K562 (cell line): ENCODE data around the gene DLGAP5. TPM values are rescaled to one million over a fixed set of nuclear protein-coding genes. Genes with fewer than 3 reads are reported as not detected.

ENCODE experiments used
- ATAC-seq: fragments of 200-7000 bp; cut with Tn5 transposase; 3 replicates; pipeline ENCODE4 v1.9.1; 2020; ENCODE audit warnings: moderate library complexity
- BruUV-seq: library from RNA; stranded (reverse); fragments of 400-500 nt; replicated peaks from 2 replicates; lab custom pipeline; 2021; lab: Mats Ljungman, UMichigan
- CTCF ChIA-PET: fragments of 300-600 bp; formaldehyde crosslinking; extraction: SDS; loops from one replicate; lab custom pipeline; 2021; ENCODE audit warnings: low intra/inter-chr PET ratio; lab: Yijun Ruan, JAX
- POLR2A ChIA-PET: fragments of 300-600, 350-650 bp; sonication (Branson Sonifier 250); formaldehyde crosslinking; extraction: SDS; loops from one replicate; lab custom pipeline; 2021; ENCODE audit warnings: antibody characterized with exemption, inconsistent platforms; lab: Yijun Ruan, JAX
- DNase-seq, 4 experiments: peaks; one replicate each; pipeline versions ENCODE4 v3.0.0 to v3.0.0-alpha.2; 2011 to 2018; ENCODE audit warnings: low spot score in 3 of 4, mixed read lengths in 3 of 4; ENCODE audit errors: extremely low read depth in 1 of 4
- FAIRE-seq: peaks from 2 replicates; lab custom pipeline; 2011; peaks lifted over from hg19 to GRCh38; lab: Jason Lieb, UNC
- H2AFZ ChIP-seq: 2 replicates; pipeline ENCODE4 v1.6.0; 2011; ENCODE audit warnings: low read depth, low read length, control low read depth, inconsistent platforms
- H3K27ac ChIP-seq: fragments of 200-600 bp; 3 replicates; pipeline ENCODE4 v1.8.0; 2011; ENCODE audit warnings: low read depth, mild to moderate bottlenecking, control low read depth, inconsistent platforms, low read length, moderate library complexity, mixed read lengths; ENCODE audit errors: extremely low read depth
- H3K27me3 ChIP-seq, 2 experiments: fragments of 300-600 bp in 1 of 2; 2 replicates in 1 of 2; 3 replicates in 1 of 2; pipeline versions ENCODE4 v1.6.0 to v1.8.0; 2011; ENCODE audit warnings: inconsistent platforms in 2 of 2, low read length in 2 of 2, mild to moderate bottlenecking in 1 of 2, mixed read lengths in 1 of 2, moderate library complexity in 1 of 2; ENCODE audit not compliant: control insufficient read depth in 2 of 2, insufficient read depth in 2 of 2
- H3K36me3 ChIP-seq: fragments of 300-600 bp; 3 replicates; pipeline ENCODE4 v1.8.0; 2011; ENCODE audit warnings: mild to moderate bottlenecking, low read length, inconsistent platforms; ENCODE audit not compliant: control insufficient read depth, insufficient read depth
- H3K4me1 ChIP-seq, 2 experiments: fragments of 200-600 bp in 1 of 2; replicated peaks in 1 of 2; 2 replicates in 1 of 2; 3 replicates in 1 of 2; pipeline versions ENCODE4 v1.5.1 to v1.8.0; 2011; ENCODE audit warnings: inconsistent platforms in 2 of 2, low read length in 2 of 2, mild to moderate bottlenecking in 1 of 2, mixed read lengths in 1 of 2, moderate library complexity in 1 of 2; ENCODE audit not compliant: control insufficient read depth in 2 of 2, insufficient read depth in 2 of 2
- H3K4me2 ChIP-seq: 2 replicates; pipeline ENCODE4 v1.6.1; 2011; ENCODE audit warnings: low read length, control low read depth, inconsistent platforms, mixed read lengths; ENCODE audit not compliant: insufficient read depth
- H3K4me3 ChIP-seq: fragments of 200-600 bp; sonication (generic), shearing (Covaris generic); 2 replicates; pipeline ENCODE4 v1.5.1; 2016; ENCODE audit warnings: control low read depth, inconsistent platforms
- H3K79me2 ChIP-seq: fragments of 200-600 bp; 3 replicates; pipeline ENCODE4 v1.8.0; 2011; ENCODE audit warnings: low read length, inconsistent platforms; ENCODE audit not compliant: control insufficient read depth, insufficient read depth
- H3K9ac ChIP-seq, 2 experiments: 2 replicates each; pipeline versions ENCODE4 v1.6.0 to v1.6.1; 2011; ENCODE audit warnings: low read depth in 2 of 2, low read length in 2 of 2, control low read depth in 1 of 2, inconsistent platforms in 1 of 2, mild to moderate bottlenecking in 1 of 2, mixed read lengths in 1 of 2; ENCODE audit not compliant: insufficient read depth in 1 of 2
- H3K9me1 ChIP-seq: one replicate; pipeline ENCODE4 v1.6.0; 2011; ENCODE audit warnings: inconsistent platforms, mild to moderate bottlenecking, low read length, moderate library complexity; ENCODE audit not compliant: control insufficient read depth, insufficient read depth
- H3K9me3 ChIP-seq: replicated peaks from 2 replicates; pipeline ENCODE4 v1.5.1; 2011; ENCODE audit warnings: low read depth, low read length, inconsistent platforms; ENCODE audit not compliant: control insufficient read depth, insufficient read depth
- H4K20me1 ChIP-seq: replicated peaks from 2 replicates; pipeline ENCODE4 v1.6.1; 2011; ENCODE audit warnings: low read length, inconsistent platforms, mixed read lengths; ENCODE audit not compliant: control insufficient read depth, insufficient read depth
- CHD2 ChIP-seq: IDR thresholded peaks from 2 replicates; pipeline ENCODE4 v1.6.1; 2011; ENCODE audit warnings: low read depth, low read length
- CHD4 ChIP-seq: fragments of 200-600 bp; sonication (generic); IDR thresholded peaks from 3 replicates; pipeline ENCODE4 v1.6.1; 2012; ENCODE audit warnings: low read depth, mild to moderate bottlenecking, mixed read lengths, low read length, inconsistent platforms; ENCODE audit not compliant: insufficient read depth, insufficient replicate concordance, poor library complexity, severe bottlenecking
- CSDE1 ChIP-seq, 2 experiments: fragments of 450-650 bp; IDR thresholded peaks; 2 replicates each; pipeline ENCODE4 v1.6.1; 2016; ENCODE audit warnings: mild to moderate bottlenecking in 1 of 2
- DIDO1 ChIP-seq: fragments of 450-650 bp; IDR thresholded peaks from 2 replicates; pipeline ENCODE4 v1.6.1; 2016; ENCODE audit warnings: low read depth, missing biosample characterization, missing genetic modification characterization
- HNRNPL ChIP-seq: fragments of 200-400 bp; formaldehyde crosslinking; IDR thresholded peaks from 2 replicates; pipeline ENCODE4 v1.6.1; 2017; ENCODE audit warnings: low read depth, mild to moderate bottlenecking, low read length
- JUNB ChIP-seq: fragments of 450-650 bp; formaldehyde crosslinking; conservative IDR thresholded peaks from 2 replicates; pipeline ENCODE4 v1.4.0; 2020; ENCODE audit warnings: mild to moderate bottlenecking
- LEF1 ChIP-seq: fragments of 450-650 bp; IDR thresholded peaks from 2 replicates; pipeline ENCODE4 v1.6.1; 2016; ENCODE audit warnings: mild to moderate bottlenecking
- NFIX ChIP-seq: fragments of 250-450 bp; sonication (Bioruptor Pico); IDR thresholded peaks from 2 replicates; pipeline ENCODE4 v1.4.0; 2020; ENCODE audit warnings: low read depth, mild to moderate bottlenecking, moderate library complexity
- SIX5 ChIP-seq, 2 experiments: IDR thresholded peaks; 2 replicates each; pipeline ENCODE4 v1.6.1; 2011; ENCODE audit warnings: low read length in 2 of 2, borderline replicate concordance in 1 of 2, low read depth in 1 of 2, mild to moderate bottlenecking in 1 of 2, moderate library complexity in 1 of 2; ENCODE audit not compliant: insufficient read depth in 1 of 2
- TAF7 ChIP-seq: fragments of 450-650 bp; IDR thresholded peaks from 2 replicates; pipeline ENCODE4 v1.6.1; 2016; ENCODE audit warnings: missing genetic modification characterization, missing compliant biosample characterization
- TCFL5 ChIP-seq: fragments of 250-450 bp; sonication (Bioruptor Pico); conservative IDR thresholded peaks from 2 replicates; pipeline ENCODE4 v1.6.1; 2021; ENCODE audit warnings: mild to moderate bottlenecking, moderate library complexity, matching md5 sums
- ZKSCAN1 ChIP-seq: fragments of 150-350 bp; IDR thresholded peaks from 2 replicates; pipeline ENCODE4 v1.6.1; 2016; ENCODE audit warnings: low read depth, low read length
- WGBS: fragments of 100-300 bp; shearing (Covaris generic); methylation state at CpG from one replicate; pipeline ENCODE4 v1.1.6; 2016; ENCODE audit warnings: low coverage, mixed read lengths; ENCODE audit not compliant: insufficient coverage; ENCODE audit errors: missing lambda C conversion rate; 5-methylcytosine and 5-hydroxymethylcytosine counted together
- in situ Hi-C: fragments of 300-500 bp; cut with MboI; formaldehyde crosslinking; loops from 4 replicates; pipeline ENCODE4 v1.15.0; 2018; ENCODE audit warnings: inconsistent platforms, mixed read lengths
- intact Hi-C: fragments of 100-400 bp; cut with micrococcal nuclease; formaldehyde crosslinking; loops from 2 replicates; pipeline ENCODE4 v1.14.2; 2022
- polyA plus RNA-seq, 8 experiments: library from polyadenylated mRNA; depleted of rRNA in 4 of 8; stranded (reverse) in 5 of 8; unstranded in 3 of 8; fragments of >200 nt; fragmentation: Nextera tagmentation in 2 of 8; fragmentation: Illumina TruSeq in 1 of 8; extraction: Ambion mirVana in 2 of 8; extraction: Trizol in 1 of 8; gene quantifications; 2 replicates each; pipeline versions ENCODE4 v1.2.1 to v1.2.3, GENCODE V29; 2011 to 2014; ENCODE audit warnings: inconsistent platforms in 1 of 8, missing spikeins in 1 of 8
- total RNA-seq, 7 experiments: library from RNA; depleted of rRNA in 6 of 7; stranded (reverse); fragments of >200 nt in 6 of 7; fragmentation: Illumina TruSeq in 2 of 7; extraction: Trizol in 2 of 7; gene quantifications; 2 replicates each; pipeline versions ENCODE4 v1.2.1 to v1.2.3, GENCODE V29; 2011 to 2021; ENCODE audit warnings: low replicate concordance in 1 of 7
- TF ChIP-seq, protein P1 (sequence below): sonication (generic); formaldehyde crosslinking; IDR thresholded peaks from 2 replicates; pipeline ENCODE4 v1.8.0; 2022; ENCODE audit warnings: mild to moderate bottlenecking, missing genetic modification reagents, borderline replicate concordance
- TF ChIP-seq, protein P2 (sequence below), 2 experiments: IDR thresholded peaks; 2 replicates each; pipeline ENCODE4 v1.6.1; 2012; ENCODE audit warnings: improper control_type of control experiment in 2 of 2, low read depth in 2 of 2, low read length in 2 of 2, borderline replicate concordance in 1 of 2
- TF ChIP-seq, protein P3 (sequence below): fragments of 450-650 bp; IDR thresholded peaks from 2 replicates; pipeline ENCODE4 v1.6.1; 2018; ENCODE audit warnings: mild to moderate bottlenecking, low read depth; ENCODE audit not compliant: partially characterized antibody

The DLGAP5 gene
- total and polyA plus RNA-seq, 9 of the 15 experiments (the other 6 are each of a cell fraction or from before 2014, with no cell fraction given): 39.1 to 80.0 (median 59.9) TPM

DNA sequence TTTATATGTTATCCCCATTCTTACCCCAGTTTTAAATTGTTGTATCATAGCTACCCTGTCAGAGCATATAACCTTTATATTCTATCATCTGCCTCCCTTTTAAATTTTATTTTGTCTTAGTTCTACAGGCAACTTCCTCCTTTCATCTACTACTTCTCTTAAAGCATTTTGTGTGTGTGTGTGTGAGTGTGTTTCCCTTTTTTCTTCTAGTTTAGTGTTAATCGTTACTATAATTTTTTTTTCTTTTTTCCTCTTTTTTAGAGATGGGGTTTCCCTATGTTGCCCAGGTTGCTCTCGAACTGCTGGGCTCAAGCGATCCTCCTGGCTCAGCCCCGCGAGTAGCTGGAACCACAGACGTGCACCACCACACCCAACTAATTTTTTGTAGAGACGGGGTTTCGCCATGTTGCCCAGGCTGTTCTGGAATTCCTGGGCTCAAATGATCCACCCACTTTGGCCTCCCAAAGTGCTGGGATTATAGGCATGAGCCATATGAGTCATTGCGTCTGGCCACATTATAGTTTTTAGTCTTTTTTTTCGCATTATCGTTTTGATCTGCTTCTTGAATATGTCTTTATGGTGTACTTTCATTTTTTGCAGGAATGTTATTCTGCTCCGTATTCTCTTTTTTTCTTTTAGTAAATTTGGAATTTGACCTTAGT, 46.8 kb upstream of the DLGAP5 start (continued):
- no peak for TF ChIP-seq HNRNPL
- TF ChIP-seq, protein P1, sequence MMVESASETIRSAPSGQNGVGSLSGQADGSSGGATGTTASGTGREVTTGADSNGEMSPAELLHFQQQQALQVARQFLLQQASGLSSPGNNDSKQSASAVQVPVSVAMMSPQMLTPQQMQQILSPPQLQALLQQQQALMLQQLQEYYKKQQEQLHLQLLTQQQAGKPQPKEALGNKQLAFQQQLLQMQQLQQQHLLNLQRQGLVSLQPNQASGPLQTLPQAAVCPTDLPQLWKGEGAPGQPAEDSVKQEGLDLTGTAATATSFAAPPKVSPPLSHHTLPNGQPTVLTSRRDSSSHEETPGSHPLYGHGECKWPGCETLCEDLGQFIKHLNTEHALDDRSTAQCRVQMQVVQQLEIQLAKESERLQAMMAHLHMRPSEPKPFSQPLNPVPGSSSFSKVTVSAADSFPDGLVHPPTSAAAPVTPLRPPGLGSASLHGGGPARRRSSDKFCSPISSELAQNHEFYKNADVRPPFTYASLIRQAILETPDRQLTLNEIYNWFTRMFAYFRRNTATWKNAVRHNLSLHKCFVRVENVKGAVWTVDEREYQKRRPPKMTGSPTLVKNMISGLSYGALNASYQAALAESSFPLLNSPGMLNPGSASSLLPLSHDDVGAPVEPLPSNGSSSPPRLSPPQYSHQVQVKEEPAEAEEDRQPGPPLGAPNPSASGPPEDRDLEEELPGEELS (CRISPR knock-in tag): no peak
- TF ChIP-seq TAF7 (tag): no peak
- TF ChIP-seq NFIX (CRISPR knock-in tag): no peak
- TF ChIP-seq TCFL5 (CRISPR knock-in tag): no peak

DNA sequence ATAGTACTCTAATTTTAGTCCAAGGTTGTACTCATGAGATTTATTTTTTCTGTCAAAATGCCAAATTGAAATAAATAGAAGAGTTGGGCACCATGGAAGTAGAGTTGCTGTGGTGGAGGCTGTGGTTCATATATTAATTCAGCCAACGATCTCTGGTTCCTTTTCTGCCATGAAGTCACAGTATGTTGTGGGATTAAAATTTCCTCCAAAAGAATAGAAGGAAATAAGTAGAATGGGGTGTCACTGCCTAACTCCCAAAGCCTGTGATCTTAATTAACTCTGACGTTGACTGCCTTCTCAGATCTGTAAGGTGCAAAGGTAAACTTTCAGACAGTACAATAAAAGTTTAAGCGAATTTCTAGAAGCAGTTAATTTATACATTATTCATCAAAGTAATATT, 42.2 kb upstream of the DLGAP5 start:
- Histone ChIP-seq H2AFZ (no peak overlapping the region), H3K27ac (no peak overlapping the region), H3K9ac (no peak overlapping the region), H3K4me3 (no peak overlapping the region), H3K9me3 (no peaks in the 10 kb centered on the region), H3K4me2 (no peak overlapping the region), H3K27me3 (peaks cover 0 to 6% of the 10 kb centered on the region in 2 experiments; a peak in 3 of 5 replicates), H4K20me1 (no peaks in the 10 kb centered on the region), H3K36me3 (no peaks in the 10 kb centered on the region), H3K79me2 (no peaks in the 10 kb centered on the region), H3K4me1 (no peaks in the 10 kb centered on the region; a peak in 1 of 5 replicates), H3K9me1 (no peaks in the 10 kb centered on the region)
- FAIRE-seq (no peak), DNase-seq (no peak), ATAC-seq (no peak)
- intact Hi-C loops: no loop called here
- 0% methylated on average over 3 of the region's 3 CpGs for WGBS
- ChIA-PET POLR2A (no interaction called here), CTCF (no interaction called here)
- no TSS peak for BruUV-seq
- in situ Hi-C loops: no loop called here
- TF ChIP-seq LEF1: no peak
- no peak for TF ChIP-seq JUNB (CRISPR knock-in tag)
- TF ChIP-seq CHD2: no peak
- no peak for TF ChIP-seq DIDO1 (tag)
- no peak for TF ChIP-seq SIX5 (IDR thresholded peaks at IDR 0.05; ENCODE audit: borderline replicate concordance in 1 of 2, insufficient read depth in 1 of 2, low read depth in 1 of 2, low read length in 2 of 2)
- TF ChIP-seq ZKSCAN1: no peak
- TF ChIP-seq, protein P2, sequence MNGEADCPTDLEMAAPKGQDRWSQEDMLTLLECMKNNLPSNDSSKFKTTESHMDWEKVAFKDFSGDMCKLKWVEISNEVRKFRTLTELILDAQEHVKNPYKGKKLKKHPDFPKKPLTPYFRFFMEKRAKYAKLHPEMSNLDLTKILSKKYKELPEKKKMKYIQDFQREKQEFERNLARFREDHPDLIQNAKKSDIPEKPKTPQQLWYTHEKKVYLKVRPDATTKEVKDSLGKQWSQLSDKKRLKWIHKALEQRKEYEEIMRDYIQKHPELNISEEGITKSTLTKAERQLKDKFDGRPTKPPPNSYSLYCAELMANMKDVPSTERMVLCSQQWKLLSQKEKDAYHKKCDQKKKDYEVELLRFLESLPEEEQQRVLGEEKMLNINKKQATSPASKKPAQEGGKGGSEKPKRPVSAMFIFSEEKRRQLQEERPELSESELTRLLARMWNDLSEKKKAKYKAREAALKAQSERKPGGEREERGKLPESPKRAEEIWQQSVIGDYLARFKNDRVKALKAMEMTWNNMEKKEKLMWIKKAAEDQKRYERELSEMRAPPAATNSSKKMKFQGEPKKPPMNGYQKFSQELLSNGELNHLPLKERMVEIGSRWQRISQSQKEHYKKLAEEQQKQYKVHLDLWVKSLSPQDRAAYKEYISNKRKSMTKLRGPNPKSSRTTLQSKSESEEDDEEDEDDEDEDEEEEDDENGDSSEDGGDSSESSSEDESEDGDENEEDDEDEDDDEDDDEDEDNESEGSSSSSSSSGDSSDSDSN (IDR thresholded peaks at IDR 0.05; ENCODE audit: borderline replicate concordance in 1 of 2, low read depth in 2 of 2, low read length in 2 of 2): no peak
- no peak for TF ChIP-seq CHD4
- TF ChIP-seq CSDE1 (IDR thresholded peaks at IDR 0.05): no peak
- TF ChIP-seq, protein P3, sequence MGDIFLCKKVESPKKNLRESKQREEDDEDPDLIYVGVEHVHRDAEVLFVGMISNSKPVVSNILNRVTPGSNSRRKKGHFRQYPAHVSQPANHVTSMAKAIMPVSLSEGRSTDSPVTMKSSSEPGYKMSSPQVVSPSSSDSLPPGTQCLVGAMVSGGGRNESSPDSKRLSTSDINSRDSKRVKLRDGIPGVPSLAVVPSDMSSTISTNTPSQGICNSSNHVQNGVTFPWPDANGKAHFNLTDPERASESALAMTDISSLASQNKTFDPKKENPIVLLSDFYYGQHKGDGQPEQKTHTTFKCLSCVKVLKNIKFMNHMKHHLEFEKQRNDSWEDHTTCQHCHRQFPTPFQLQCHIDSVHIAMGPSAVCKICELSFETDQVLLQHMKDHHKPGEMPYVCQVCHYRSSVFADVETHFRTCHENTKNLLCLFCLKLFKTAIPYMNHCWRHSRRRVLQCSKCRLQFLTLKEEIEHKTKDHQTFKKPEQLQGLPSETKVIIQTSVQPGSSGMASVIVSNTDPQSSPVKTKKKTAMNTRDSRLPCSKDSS: no peak
